NCI-H128 (cell line): ENCODE data around the gene SDF2.
A peak's percentile ranks its signal among the peaks of the same experiment; 100 is the strongest.
"Not testable (repeated sequence)": the region's sequence is repeated elsewhere in the genome, so short reads cannot be mapped to it uniquely, and the experiment has no call there.

ENCODE experiments used
- DNase-seq: peaks from one replicate; lab custom pipeline; 2025; ENCODE audit not compliant: unreplicated experiment; lab: John Stamatoyannopoulos, UW

SDF2 gene

DNA sequence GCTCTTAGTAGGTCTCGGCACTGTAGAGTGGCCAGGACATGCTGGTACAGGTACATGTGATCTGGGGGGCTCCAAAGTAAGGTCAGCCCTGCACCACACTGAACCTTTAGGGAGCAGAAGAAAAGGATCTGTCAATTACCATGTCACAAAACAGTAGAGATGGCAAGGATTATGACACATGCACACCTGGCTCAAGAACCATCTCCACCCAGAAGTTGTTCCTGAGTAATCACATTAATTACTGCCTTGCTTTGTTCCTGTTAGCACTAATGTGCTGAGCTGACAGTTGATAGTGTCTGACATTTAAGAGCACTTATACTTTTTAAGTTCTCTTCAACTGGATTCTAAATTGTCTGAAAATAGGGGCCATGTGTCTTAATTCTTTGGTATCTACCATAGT, 26.2 kb downstream of the SDF2 start:
- no peak for DNase-seq

DNA sequence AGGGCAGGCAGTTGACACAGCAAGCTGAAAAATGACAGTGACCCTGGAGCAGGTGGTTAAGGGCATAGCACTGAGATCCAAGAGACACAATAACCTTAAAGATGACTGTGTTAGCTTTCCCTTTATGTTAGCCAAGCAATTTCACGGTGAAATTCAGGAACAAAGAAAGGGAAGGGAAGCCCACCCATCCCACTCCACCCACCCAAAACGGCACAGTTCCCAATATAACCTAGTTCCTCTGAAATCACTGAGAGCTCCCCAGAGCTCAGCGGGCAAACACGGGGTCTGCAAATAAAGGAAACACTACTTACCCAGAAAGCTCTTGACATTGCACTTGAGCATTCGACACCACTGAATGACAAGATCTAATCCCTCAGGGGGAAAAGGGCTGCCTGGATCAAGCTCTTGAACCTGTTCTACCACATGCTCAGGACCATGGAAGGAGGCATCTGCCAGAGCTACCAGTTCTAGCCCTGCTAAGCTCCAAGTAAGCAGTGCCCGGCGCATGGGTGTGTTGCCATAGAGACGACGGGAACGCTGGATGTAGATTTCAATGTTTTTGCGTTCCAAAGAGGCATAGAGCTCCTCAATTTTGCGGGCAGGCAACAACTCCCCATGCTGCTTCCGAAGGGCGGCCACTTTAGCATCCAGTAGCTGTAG, 27.4 kb downstream of the SDF2 start:
- DNase-seq, result peak; percentile 31

DNA sequence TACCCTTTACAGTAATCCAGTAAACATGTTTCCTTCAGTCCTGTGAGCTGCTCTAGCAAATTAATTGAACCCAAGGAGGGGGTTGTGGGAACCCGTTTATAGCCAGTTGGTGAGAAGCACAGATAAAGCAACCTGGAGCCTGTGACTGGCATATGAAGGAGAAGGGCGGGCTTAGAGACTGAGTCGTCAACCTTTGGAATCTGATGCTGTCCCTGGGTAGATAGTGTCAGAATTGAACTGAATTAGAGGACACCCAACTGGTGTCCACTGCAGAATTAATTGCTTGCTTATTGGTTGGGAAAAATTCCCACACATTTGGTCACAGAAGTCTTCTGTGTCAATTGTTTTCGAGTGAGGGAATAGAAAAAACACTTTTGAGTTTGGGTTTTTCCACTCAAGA, 34.9 kb downstream of the SDF2 start:
- no peak for DNase-seq

DNA sequence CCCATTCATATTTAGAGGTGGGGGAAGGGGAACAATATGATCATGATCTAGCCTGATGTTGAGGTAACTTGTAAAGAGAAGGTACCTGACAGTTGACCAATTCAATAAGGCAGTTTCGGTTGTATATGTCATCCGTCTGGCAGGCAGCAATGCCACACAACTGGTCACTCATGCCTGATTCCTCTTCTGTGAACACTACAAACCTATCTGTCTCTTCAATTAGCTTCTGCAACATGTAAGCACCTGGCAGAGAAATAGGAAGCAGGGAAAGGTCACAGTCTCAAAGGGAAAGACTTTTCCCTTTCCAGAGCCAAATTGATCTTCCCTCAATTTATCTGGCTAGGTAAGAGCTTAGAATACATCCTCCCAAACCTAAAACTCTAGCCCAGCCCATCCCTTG, 37.6 kb downstream of the SDF2 start:
- DNase-seq, result no peak

DNA sequence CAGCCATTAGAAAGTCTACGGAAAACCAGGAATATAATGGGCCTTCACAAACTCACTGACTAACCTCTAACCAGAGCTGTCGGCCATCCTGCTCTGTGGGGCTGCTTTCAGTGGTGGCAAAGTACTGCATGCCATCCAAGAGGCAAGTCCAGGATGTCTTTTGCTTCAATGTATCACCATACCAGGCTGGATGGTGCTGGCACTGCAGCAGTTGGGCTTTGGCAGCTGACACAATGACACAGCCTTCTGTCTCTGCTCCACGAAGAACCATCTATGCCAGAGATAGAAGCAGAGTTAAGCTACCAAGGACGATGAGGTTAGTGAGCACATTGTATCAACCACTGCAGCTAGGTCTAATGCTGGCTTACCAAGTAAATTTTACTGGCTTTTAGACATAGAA, 38.0 kb downstream of the SDF2 start:
- no peak for DNase-seq

DNA sequence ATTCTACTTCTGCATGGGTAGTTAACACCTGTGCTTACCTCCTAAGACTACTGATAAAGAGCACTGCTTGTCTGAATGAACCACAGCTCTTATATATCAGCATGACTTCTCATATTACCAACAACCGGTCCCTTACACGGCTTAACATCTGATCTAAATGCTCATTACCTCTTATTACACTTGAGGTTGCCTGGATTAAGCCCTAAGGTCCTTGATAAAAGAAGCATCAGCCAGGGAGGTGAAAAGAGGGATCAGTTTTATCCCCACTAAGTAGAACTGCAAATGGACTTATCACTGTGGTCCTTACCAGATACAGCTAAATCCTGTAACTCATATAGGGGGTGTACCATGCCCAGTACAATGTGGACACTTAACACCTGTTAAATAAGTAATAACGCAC, 39.5 kb downstream of the SDF2 start:
- no peak for DNase-seq

DNA sequence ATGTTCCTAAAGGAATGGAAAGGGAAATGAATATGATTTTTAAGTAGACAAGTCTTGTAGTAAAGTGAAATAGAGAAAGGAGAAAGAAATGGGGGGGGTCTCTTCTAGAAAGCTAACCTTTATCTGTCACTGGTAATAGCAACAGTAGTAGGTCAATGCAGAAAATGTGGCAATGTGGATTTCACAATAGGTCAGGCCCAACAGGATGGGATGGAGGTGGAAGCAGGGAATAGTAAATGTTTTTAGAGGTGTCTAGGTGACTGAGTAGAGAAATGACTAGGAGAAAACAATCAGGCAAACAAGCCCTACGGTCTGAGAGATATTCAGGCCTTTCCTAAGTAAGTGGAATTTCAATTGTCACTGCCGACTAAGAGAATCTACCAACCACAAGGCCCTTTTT, 41.7 kb downstream of the SDF2 start:
- DNase-seq, result no peak

DNA sequence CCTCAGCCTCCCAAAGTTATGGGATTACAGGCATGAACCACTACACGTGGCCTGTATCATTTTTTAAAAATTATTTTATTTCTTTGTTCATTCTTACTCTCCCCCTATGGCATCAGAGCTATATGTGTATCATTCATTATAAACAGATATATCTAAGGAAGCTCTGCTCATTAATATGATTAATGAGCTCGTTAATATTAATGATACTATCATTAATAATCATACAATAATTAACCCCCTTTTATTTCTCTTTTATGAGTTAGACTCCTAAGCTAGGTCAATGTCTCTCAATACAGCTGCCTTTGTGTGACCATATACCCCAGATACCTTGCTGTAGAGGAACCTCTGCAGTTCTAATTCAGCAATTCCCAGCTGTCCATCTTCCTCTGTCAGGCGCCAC, 43.2 kb downstream of the SDF2 start:
- no peak for DNase-seq

DNA sequence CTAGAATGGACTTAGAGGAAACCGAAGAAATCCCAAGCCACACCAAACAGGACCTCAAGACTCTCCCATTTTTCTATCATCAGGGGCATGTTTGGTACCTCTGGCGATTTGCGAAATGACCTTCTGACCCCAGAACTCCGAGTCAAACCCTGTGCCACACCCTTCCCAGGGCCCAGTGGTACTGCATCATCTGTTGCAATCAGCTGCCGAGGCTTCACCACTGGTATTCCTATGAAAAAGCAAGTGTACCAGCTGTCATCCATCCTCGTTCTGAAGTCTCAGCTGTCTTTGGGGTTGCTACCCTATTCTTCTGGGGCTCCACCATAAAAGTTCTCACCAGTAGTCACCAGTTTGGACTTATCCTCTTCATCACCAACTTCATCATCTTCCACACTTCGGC, 45.4 kb downstream of the SDF2 start:
- no peak for DNase-seq

DNA sequence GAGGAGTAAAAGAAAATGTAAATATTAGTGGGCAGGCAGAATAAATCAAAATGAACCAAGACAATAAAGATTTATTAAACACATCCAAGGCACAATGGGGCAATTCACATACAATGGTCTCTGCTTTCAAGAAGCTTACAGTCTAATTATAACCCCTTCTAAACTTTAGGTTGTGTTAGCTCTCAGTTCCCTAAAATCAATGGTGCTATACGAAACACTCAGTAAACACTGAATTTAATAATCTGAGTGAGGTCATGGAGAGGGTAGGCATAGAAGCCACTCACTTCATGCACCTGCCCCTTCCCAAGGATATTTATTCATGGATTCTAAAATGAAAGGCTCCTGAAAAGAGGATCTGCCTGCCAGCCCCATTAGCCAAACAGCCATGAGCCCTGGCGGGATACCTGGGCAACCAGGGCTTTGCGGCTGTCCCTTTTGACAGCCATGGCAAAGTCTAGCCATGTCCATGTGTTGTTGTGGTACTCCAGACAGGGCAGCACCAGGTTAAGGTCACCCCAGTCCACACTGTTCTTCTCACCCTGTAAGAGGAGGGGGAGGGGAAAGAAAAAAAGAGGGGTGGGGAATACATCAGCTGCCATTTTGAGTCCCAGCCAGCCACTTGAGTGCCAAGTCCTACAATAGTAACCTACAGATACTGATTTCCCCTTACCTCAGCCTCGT, 46.3 kb downstream of the SDF2 start:
- DNase-seq, result no peak

DNA sequence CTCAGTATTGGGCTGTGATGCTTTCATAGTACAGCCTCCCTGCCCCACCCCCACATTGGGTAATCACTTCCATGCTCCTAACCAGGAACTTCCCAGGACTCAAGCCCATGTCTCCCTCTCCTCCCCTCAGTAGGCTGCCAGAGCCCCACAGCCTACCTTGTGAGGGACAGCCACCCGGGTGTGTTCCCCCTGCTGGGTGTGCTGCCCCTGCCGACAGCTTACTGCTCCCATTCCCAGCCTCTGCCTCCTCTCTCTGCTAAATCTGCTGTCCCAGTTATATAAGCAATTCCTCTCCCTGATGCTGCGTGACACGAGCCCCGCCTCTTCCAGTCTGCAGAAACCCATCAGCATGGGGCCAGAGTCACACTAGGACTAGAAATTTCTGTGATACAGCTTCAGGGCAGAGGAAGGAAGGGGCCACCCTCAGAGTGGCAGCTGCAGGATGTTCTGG, 47.8 kb downstream of the SDF2 start, which contains the start of gene RSKR:
Gene RSKR (minus strand): TSS at position 255 of the 451 bp plus-strand sequence. CDS start 24 bp downstream, at position 231.
- DNase-seq, result no peak

DNA sequence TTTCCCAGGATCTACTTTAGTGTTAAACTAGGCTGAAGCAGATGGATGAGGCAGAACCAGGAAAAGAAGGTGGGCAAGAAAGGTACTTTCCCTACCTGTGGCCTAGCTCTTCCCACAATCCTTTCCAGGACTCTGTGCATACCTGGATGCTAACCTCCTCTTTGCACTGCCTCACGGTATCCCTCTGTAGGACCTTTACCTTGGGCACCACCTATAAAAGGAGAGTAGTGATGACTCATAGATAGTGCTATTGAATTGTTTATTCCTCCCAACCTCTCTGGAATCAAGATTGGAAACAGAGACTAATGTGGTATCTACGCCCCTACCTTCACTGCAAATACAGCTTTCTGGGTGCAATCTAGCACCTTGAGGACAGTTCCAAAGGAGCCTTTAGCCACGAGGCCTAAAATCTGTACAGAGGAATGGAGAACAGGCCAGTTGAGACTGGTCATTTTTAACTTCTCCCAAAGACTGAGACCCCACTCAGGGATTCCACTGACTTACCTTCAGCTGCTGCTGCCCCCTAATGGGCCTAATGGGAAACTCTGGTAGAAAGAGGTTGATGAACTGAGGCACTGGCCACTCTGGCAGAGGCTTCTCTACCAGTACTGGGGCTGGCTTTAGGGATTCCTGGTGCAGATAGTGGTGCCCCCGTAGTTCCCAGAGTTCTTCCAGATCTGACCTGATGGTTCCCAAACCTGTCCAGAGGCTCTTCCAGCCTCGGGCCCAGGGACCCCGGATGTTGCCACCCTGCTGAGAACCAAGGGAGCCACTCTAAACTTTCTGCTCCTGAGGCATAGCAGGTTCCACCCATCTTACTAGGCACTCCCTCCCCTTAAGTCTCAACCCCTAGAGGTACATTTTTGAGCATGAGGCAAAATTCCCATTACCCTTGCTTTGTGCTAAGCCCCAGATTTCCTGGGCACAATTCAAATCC, 48.5 kb downstream of the SDF2 start:
- no peak for DNase-seq

DNA sequence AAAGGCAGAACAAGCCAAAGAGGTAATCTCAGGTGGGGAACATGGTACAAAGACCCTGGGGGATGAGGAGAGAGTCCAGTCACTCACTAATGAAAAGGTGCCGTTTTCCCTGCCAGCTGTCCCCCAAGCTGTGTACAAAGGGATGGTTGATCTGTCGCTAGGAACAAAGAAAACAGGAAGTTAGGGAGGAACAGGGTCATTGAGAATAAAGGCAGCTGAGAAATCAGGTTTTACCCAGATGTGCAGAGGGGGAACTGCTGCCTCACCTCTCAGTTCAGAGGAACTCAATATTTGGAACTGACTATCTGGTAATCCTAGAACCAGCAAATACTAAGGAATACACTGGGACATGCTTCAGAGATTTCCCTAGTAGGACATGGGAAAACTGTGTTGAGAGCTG, 49.2 kb downstream of the SDF2 start:
- DNase-seq, result no peak

DNA sequence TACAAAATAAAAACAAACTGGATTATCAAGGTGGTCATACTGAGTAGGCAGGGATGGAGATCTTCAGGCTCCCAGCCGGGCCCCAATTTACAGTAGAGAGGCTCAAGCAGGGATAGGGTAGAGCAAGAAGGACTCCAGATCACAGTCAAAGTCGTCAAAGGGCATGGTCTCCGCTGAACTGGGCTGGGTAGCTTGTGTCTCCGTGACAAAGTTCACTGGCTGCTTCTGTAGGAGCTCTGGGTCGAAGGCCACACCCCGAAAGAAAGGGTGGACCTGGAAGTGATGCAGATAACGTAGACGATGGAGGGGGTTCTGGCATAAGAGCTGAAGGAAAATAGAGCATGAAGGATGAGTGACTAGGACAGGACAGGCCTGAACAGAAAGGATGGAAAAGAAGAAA, 51.3 kb downstream of the SDF2 start:
- DNase-seq, result no peak

DNA sequence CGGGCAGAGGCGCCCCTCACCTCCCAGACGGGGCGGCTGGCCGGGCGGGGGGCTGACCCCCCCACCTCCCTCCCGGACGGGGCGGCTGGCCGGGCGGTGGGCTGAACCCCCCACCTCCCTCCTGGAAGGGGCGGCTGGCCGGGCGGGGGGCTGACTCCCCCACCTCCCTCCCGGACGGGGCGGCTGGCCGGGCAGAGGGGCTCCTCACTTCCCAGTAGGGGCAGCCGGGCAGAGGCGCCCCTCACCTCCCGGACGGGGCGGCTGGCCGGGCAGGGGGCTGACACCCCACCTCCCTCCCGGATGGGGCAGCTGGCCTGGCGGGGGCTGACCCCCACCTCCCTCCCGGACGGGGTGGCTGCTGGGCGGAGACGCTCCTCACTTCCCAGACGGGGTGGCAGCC, 57.7 kb downstream of the SDF2 start:
- not testable (repeated sequence) for DNase-seq

DNA sequence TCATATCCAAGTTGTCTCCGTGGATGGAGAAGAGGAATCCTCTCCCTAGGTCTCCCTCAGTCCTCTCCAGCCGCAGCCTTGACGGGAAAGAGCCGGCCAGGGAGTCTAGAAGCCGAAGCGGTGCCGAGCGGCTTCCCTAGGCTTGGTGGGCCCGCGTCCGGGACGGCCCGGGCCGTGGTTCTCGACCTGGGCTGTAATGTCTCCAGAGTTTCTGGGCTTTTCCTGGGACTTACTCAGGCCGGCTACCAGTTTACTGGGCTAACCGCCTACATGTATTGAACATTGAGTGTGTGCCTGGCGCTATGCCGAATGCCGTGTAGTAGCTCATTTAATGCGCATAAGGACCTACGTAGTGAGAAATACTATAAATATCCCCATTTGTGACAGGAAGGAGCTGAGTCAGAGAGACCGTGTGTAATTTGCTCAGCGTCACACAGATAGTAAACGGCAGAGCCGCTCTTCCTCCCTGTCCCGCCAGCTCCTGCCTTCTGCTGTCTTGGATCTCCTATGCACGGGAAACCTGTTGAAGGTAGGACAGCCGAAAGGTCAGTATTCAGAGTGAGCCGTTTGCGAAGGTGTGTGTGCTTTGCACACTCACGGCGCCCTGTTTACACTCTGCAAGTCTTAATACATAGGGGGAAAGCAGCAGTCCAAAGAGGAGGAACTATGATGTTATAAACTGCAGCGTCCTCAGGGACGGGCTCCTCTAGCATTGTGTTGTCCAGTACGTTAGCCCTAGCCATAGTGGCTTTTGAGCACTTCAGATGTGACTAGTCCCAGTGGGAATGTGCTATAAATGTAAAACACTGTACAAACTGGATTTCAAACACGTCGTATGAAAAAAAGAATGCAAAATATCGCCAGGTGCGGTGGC, 62.2 kb downstream of the SDF2 start:
- no peak for DNase-seq

DNA sequence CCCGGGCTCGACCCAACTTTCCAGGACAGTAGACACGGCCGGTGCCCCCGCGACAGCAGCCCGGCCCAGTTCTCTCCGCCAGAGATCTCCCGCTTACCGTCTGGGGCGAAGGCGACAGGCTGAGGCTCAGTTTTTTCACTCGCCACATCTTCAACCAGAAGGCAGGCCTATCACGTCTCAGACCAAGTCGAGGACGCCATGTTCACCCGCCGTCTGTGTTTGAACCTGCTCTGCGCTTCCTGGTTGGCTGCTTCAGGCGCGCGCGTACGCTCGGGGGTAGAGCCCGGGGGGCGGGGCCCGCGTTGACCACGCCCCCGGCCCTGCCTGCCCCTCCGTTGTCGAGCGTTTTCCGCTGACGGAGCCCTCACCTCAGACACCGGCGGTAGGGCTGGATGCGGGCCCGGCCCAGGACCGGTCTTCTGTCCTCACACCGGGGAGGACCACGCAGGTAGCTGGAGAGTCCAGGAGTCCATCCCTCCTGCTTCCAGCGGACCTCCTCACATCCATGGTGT, 62.9 kb downstream of the SDF2 start, which contains the start of gene SPAG5:
Gene SPAG5 (minus strand): TSS at position 227 of the 512 bp plus-strand sequence. CDS start 79 bp downstream, at position 148.
- DNase-seq, result peak; percentile 79

DNA sequence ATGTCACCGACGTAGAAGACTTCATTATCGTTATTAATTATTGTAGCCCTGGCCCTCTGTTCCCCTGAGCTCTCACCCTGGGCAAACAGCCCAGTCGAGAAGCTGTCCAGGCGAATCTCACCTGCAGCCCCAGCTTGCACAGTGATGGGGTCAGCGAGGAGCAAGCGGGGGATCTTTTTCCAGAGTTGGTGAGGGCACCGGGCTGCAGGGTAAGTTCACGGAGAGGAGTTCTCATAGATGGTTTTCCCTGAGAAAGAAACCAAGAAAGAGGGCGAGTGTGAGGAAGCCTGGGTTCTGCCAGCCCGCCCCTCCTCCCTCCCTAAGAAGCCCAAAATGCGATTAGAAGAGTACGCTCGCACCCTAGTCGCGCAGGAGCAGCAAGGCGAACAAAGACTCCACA, 63.3 kb downstream of the SDF2 start:
- DNase-seq, result no peak
